Measurements from ENCODE around the gene TSPAN16.
"Not testable (repeated sequence)": the region's sequence is repeated elsewhere in the genome, so short reads cannot be mapped to it uniquely, and the experiment has no call there.

TSPAN16 gene

DNA sequence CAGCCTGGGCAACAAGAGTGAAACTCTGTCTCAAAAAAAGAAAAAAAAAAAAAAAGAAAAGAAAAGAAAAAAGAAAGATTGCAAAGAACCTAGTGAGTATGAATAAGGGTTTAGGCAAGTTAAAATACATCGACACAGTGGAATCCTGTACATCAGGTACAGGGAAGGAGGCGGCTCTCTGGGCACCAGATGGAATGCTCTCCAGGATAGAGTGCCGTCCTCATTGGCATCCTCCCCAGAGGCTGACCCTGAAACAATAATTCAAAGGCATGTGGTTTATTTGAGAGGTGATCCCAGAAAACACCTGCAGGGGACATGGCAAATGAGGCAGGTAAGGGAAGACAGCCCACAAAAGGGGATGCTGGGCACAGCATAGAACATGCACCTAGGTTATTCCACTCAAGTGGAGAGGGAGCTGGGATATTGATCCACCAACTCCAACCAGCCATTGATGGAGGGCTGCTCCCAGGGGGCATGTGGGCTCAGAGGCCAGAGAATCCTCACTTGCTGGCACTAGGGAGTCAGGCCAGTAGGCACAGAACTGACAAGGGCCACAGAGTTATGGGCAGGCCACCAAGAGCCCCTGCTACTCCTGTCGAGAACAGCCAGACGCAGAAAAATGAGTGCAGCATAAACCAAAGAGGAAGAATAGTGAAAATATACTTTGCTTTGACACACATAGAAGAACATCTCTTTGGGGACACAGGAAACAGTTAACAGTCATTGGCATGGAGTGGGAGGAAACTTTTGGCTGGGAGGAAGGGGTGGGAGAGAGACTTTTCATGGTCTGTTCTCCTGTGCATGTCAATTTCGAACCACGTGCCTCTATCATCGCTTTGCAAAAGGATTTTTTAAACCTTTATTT lies 4.2 kb downstream of the TSPAN16 start:
- TF ChIP-seq, protein P1, sequence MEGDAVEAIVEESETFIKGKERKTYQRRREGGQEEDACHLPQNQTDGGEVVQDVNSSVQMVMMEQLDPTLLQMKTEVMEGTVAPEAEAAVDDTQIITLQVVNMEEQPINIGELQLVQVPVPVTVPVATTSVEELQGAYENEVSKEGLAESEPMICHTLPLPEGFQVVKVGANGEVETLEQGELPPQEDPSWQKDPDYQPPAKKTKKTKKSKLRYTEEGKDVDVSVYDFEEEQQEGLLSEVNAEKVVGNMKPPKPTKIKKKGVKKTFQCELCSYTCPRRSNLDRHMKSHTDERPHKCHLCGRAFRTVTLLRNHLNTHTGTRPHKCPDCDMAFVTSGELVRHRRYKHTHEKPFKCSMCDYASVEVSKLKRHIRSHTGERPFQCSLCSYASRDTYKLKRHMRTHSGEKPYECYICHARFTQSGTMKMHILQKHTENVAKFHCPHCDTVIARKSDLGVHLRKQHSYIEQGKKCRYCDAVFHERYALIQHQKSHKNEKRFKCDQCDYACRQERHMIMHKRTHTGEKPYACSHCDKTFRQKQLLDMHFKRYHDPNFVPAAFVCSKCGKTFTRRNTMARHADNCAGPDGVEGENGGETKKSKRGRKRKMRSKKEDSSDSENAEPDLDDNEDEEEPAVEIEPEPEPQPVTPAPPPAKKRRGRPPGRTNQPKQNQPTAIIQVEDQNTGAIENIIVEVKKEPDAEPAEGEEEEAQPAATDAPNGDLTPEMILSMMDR (IDR thresholded peaks at IDR 0.05; ENCODE audit: control insufficient read depth, extremely low read depth, insufficient read depth), result no peak
- no peak overlapping the region for H3K4me3 ChIP-seq (ENCODE audit: low read depth, low read length)
- no peak for DNase-seq (ENCODE audit: low read depth)

DNA sequence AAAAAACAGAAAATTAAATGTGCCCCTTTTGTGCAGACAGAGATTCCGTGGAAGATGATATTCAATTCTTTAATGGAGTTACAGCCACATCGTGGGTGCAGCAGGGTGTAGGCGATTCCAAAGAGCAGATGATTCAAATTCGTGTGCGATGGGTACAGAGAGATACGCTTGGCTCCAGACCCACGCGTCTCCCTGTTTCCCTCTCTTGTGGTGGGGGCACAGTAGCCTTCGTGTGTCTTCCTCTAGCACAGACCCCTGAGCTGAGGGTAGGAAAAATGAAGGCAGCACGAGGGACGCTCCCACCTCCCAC lies 4.8 kb downstream of the TSPAN16 start:
- DNase-seq (ENCODE audit: low read depth), result no peak
- TF ChIP-seq, protein P1 (IDR thresholded peaks at IDR 0.05; ENCODE audit: control insufficient read depth, extremely low read depth, insufficient read depth), result no peak
- no peak overlapping the region for H3K4me3 ChIP-seq (ENCODE audit: low read depth, low read length)

DNA sequence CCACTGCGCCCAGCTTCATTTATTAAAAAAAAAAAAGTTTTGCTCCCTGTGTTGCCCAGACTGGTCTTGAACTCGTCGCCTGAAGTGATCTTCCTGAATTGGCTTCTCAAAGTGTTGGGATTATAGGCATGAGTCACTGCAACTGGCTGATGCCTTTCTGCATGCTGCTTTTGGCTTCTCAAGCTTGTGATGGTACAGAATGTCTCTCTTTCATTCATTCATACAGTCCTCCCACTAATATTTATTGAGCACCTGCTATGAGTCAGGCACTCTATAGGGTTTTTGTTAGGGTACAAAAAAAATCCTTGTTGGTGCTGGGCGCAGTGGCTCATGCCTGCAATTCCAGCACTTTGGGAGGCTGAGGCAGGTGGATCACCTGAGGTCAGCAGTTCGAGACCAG lies 9.0 kb downstream of the TSPAN16 start:
- H3K4me3 ChIP-seq (ENCODE audit: low read depth, low read length), result no peak overlapping the region
- TF ChIP-seq, protein P1 (IDR thresholded peaks at IDR 0.05; ENCODE audit: control insufficient read depth, extremely low read depth, insufficient read depth), result no peak
- no peak for DNase-seq (ENCODE audit: low read depth)

DNA sequence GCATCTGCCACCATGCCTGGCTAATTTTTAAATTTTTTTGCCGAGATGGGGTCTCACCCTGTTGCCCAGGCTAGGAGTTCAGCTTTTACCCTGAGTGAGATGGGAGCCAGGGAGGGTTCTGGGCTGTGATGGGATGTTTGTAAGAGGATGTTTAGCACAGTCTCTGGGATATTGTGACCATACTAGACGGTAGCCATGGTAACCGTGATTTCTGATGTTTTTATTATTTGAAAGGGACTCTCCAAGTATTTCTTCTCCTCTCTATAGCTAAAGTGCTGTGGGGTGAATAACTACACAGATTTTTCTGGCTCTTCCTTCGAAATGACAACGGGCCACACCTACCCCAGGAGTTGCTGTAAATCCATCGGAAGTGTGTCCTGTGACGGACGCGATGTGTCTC lies 10.4 kb downstream of the TSPAN16 start:
- DNase-seq (ENCODE audit: low read depth), result no peak
- TF ChIP-seq, protein P1 (IDR thresholded peaks at IDR 0.05; ENCODE audit: control insufficient read depth, extremely low read depth, insufficient read depth), result no peak
- no peak overlapping the region for H3K4me3 ChIP-seq (ENCODE audit: low read depth, low read length)

DNA sequence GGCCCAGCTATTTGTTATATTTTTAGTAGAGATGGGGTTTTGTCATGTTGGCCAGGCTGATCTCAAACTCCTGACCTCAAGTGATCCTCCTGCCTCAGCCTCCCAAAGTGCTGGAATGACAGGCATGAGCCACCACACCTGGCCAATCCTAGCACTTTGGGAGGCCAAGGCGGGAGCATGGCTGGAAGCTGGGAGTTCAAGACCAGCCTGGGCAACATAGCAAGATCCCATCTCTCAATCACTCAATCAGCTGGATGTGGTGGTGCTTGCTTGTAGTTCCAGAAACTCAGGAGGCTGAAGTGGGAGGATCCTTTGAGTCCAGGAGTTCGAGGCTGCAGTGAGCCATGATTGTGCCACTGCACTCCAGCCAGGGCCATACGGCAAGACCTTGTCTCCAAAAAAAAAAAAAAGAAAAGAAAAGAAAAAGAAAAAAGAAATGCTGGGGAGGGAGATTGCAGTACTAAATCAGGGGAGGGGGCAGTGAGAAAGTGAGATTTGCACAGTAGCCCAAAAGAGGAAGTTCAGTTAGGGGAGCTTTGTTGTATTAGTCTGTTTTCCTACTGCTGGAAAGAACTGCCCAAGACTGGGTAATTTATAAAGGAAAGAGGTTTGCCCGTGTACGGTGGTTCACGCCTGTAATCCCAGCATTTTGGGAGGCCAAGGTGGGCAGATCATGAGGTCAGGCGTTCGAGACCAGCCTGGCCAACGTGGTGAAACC lies 24.5 kb downstream of the TSPAN16 start:
- DNase-seq (ENCODE audit: low read depth); H3K4me3 ChIP-seq (ENCODE audit: low read depth, low read length): not testable (repeated sequence)

DNA sequence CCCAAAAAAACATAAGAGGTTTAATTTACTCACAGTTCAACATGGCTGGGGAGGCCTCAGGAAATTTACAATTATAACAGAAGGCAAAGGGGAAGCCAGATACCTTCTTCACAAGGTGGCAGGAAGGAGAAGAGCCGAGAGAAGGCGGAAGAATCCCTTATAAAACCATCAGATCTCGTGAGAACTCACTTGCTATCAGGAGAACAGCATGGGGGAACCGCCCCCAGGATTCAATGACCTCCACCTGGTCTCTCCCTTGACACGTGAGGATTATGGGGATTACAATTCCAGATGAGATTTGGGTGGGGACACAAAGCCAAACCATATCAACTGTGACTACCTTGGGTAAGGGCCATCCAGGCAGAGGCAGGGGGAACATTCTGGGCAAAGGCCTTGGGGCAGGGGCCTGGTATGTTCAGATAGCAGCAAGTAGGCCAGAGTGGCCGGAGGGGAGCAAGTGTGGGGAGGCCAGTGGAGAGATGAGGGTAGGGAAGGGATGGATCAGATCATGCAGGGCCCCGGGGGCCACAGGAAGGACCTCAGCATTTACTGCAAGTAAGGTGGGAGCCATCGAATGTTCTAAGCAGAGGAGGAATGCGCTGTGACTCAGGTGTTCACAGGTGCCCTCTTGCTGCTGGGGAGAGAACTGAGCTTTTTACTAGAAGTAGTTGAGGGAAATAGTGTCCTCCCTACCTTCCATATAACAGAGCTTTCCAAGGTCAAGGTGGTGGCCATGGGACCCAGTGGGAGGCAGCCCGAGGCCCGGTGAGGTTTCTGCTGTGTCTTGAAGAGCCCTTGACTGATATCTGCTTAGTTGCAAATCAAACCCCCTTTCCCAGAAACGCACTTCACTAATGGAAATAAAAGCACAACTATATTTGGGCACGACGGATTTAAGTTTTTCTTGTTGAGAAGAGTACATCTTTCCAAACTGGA lies 25.5 kb downstream of the TSPAN16 start:
- H3K4me3 ChIP-seq (ENCODE audit: low read depth, low read length), result no peak overlapping the region
- TF ChIP-seq, protein P1 (IDR thresholded peaks at IDR 0.05; ENCODE audit: control insufficient read depth, extremely low read depth, insufficient read depth), result no peak
- no peak for DNase-seq (ENCODE audit: low read depth)

All from LNCaP clone FGC (cell line).